Endodermal cell (in vitro differentiated cells): ENCODE results near the gene ZHX3. TPM values are rescaled to one million over a fixed set of nuclear protein-coding genes. Genes with fewer than 3 reads are reported as not detected.

Experiments
- DNase-seq: peaks from one replicate; pipeline ENCODE4 v3.0.0-alpha.2; 2017
- H3K27ac ChIP-seq: 2 replicates; pipeline ENCODE4 v1.5.1; 2013; ENCODE audit warnings: mild to moderate bottlenecking, low read depth, low read length, moderate library complexity
- H3K27me3 ChIP-seq: 2 replicates; pipeline ENCODE4 v1.6.1; 2013; ENCODE audit warnings: mild to moderate bottlenecking, low read length, moderate library complexity; ENCODE audit not compliant: insufficient read depth, control insufficient read depth, poor library complexity, severe bottlenecking
- H3K36me3 ChIP-seq: 2 replicates; pipeline ENCODE4 v1.7.0; 2013; ENCODE audit warnings: mild to moderate bottlenecking, low read length, moderate library complexity; ENCODE audit not compliant: control insufficient read depth, insufficient read depth
- H3K4me1 ChIP-seq: one replicate; pipeline ENCODE4 v1.7.0; 2013; ENCODE audit warnings: low read length; ENCODE audit not compliant: control insufficient read depth, insufficient read depth
- H3K4me3 ChIP-seq: 2 replicates; pipeline ENCODE4 v1.5.1; 2013; ENCODE audit warnings: mild to moderate bottlenecking, low read length, moderate library complexity
- H3K9ac ChIP-seq: 2 replicates; pipeline ENCODE4 v1.6.1; 2013; ENCODE audit warnings: mild to moderate bottlenecking, low read length, moderate library complexity; ENCODE audit not compliant: poor library complexity, severe bottlenecking; ENCODE audit errors: extremely low read depth
- H3K9me3 ChIP-seq: 2 replicates; pipeline ENCODE4 v1.6.1; 2013; ENCODE audit warnings: mild to moderate bottlenecking, low read length, moderate library complexity; ENCODE audit not compliant: control insufficient read depth
- H3K27ac Mint-ChIP-seq: 2 replicates; pipeline ENCODE4 v1.8.0; 2020; ENCODE audit warnings: mixed read lengths
- H3K27me3 Mint-ChIP-seq: 2 replicates; pipeline ENCODE4 v1.8.0; 2021; ENCODE audit warnings: mild to moderate bottlenecking, mixed read lengths; ENCODE audit not compliant: insufficient read depth
- H3K36me3 Mint-ChIP-seq: 2 replicates; pipeline ENCODE4 v1.8.0; 2020; ENCODE audit warnings: low read depth, mixed read lengths
- H3K4me1 Mint-ChIP-seq: 2 replicates; pipeline ENCODE4 v1.8.0; 2020; ENCODE audit warnings: mixed read lengths
- H3K4me3 Mint-ChIP-seq: 2 replicates; pipeline ENCODE4 v1.8.0; 2020; ENCODE audit warnings: mild to moderate bottlenecking, moderate library complexity, mixed read lengths
- H3K9me3 Mint-ChIP-seq: 2 replicates; pipeline ENCODE4 v1.8.0; 2020; ENCODE audit warnings: mild to moderate bottlenecking, mixed read lengths
- CTCF ChIP-seq: fragments of 200-600 bp; sonication (generic); conservative IDR thresholded peaks from 2 replicates; pipeline ENCODE4 v1.5.0; 2021; ENCODE audit warnings: antibody characterized with exemption, mild to moderate bottlenecking
- WGBS, 2 experiments: methylation state at CpG; one replicate each; pipeline versions ENCODE4 v1.1.5 to v1.1.7; 2013; ENCODE audit warnings: missing lambda C conversion rate in 2 of 2, mixed read lengths in 1 of 2; ENCODE audit not compliant: insufficient coverage in 1 of 2, insufficient read length in 1 of 2; 5-methylcytosine and 5-hydroxymethylcytosine counted together
- total RNA-seq, 2 donors: library from RNA; stranded (reverse); fragmentation: NEBNext Ultra II Directional in 1 of 2; extraction: Animal tissue kit (Norgen Biotek cat#: 25700) in 1 of 2; gene quantifications; 2 replicates in 1 of 2; 3 replicates in 1 of 2; pipeline ENCODE4 v1.2.1, GENCODE V29; 2021

Gene ZHX3
- total RNA-seq, 2 donors from 2014 or later, result 5.4 to 5.5 TPM

- H3K36me3 Mint-ChIP-seq, result peaks cover 13% of the 10 kb centered on the region
- H3K4me1 Mint-ChIP-seq, result peaks cover 12% of the 10 kb centered on the region
- no peak for TF ChIP-seq CTCF
- peaks cover 2% of the 10 kb centered on the region for H3K4me1 ChIP-seq
- H3K9me3 ChIP-seq, result no peaks in the 10 kb centered on the region
- no peaks in the 10 kb centered on the region for H3K9me3 Mint-ChIP-seq
- 93 to 100% methylated on average over 2 to 6 of the region's 6 CpGs for WGBS, 2 experiments
- H3K27me3 Mint-ChIP-seq, result no peaks in the 10 kb centered on the region
- DNase-seq, result peak; percentile 44
- no peak overlapping the region for H3K27ac ChIP-seq
- no peak overlapping the region for H3K4me3 Mint-ChIP-seq
- H3K36me3 ChIP-seq, result peaks cover 31% of the 10 kb centered on the region
- no peaks in the 10 kb centered on the region for H3K27me3 ChIP-seq
- no peak overlapping the region for H3K4me3 ChIP-seq
- H3K27ac Mint-ChIP-seq, result no peak overlapping the region
- H3K9ac ChIP-seq, result no peak overlapping the region
Observed at GRCh38 chr20:41180599-41181333, 136.8 kb downstream of the ZHX3 start.

- no peak overlapping the region for H3K9ac ChIP-seq
- DNase-seq, result peak; percentile 36
- peaks cover 2% of the 10 kb centered on the region for H3K4me1 ChIP-seq
- Mint-ChIP-seq H3K27ac (no peak overlapping the region), H3K4me3 (no peak overlapping the region), H3K36me3 (peaks cover 17% of the 10 kb centered on the region), H3K9me3 (no peaks in the 10 kb centered on the region), H3K27me3 (no peaks in the 10 kb centered on the region), H3K4me1 (peaks cover 12% of the 10 kb centered on the region)
- peaks cover 39% of the 10 kb centered on the region for H3K36me3 ChIP-seq
- no peak overlapping the region for H3K4me3 ChIP-seq
- no peaks in the 10 kb centered on the region for H3K9me3 ChIP-seq
- no peak for TF ChIP-seq CTCF
- no peaks in the 10 kb centered on the region for H3K27me3 ChIP-seq
- H3K27ac ChIP-seq, result no peak overlapping the region
- 98 to 100% methylated on average over 5 to 8 of the region's 8 CpGs for WGBS, 2 experiments
Observed at GRCh38 chr20:41179961-41180360, 137.6 kb downstream of the ZHX3 start.

- Mint-ChIP-seq H3K4me3 (no peak overlapping the region), H3K27ac (peak overlapping the region; percentile 21), H3K9me3 (no peaks in the 10 kb centered on the region), H3K27me3 (no peaks in the 10 kb centered on the region), H3K4me1 (peaks cover 14% of the 10 kb centered on the region), H3K36me3 (peaks cover 27% of the 10 kb centered on the region)
- Histone ChIP-seq H3K27ac (peak overlapping the region; percentile 67), H3K4me3 (no peak overlapping the region), H3K4me1 (peaks cover 10% of the 10 kb centered on the region), H3K9ac (no peak overlapping the region), H3K9me3 (no peaks in the 10 kb centered on the region), H3K36me3 (peaks cover 49% of the 10 kb centered on the region), H3K27me3 (no peaks in the 10 kb centered on the region)
- DNase-seq, result peak; percentile 41
- TF ChIP-seq CTCF, result no peak
- WGBS, 2 experiments, result 74 to 89% methylated on average over 5 to 8 of the region's 8 CpGs
Observed at GRCh38 chr20:41178904-41179432, 138.6 kb downstream of the ZHX3 start.
